Astrocyte (in vitro differentiated cells and primary cell): Measurements from ENCODE around the gene LAMA4.

ENCODE experiments used
- EZH2 ChIP-seq: IDR thresholded peaks from 2 replicates; pipeline ENCODE4 v1.6.1; 2012; ENCODE audit warnings: mild to moderate bottlenecking, low read length, inconsistent platforms; ENCODE audit not compliant: insufficient read depth
- TF ChIP-seq, protein P1 (sequence below): IDR thresholded peaks from 2 replicates; pipeline ENCODE4 v1.5.1; 2011; ENCODE audit warnings: low read depth, mild to moderate bottlenecking, inconsistent platforms, low read length, moderate library complexity; ENCODE audit not compliant: insufficient read depth

GRCh38 chr6:112141707-112142106 is 112.7 kb downstream of the LAMA4 start:
- TF ChIP-seq, protein P1, sequence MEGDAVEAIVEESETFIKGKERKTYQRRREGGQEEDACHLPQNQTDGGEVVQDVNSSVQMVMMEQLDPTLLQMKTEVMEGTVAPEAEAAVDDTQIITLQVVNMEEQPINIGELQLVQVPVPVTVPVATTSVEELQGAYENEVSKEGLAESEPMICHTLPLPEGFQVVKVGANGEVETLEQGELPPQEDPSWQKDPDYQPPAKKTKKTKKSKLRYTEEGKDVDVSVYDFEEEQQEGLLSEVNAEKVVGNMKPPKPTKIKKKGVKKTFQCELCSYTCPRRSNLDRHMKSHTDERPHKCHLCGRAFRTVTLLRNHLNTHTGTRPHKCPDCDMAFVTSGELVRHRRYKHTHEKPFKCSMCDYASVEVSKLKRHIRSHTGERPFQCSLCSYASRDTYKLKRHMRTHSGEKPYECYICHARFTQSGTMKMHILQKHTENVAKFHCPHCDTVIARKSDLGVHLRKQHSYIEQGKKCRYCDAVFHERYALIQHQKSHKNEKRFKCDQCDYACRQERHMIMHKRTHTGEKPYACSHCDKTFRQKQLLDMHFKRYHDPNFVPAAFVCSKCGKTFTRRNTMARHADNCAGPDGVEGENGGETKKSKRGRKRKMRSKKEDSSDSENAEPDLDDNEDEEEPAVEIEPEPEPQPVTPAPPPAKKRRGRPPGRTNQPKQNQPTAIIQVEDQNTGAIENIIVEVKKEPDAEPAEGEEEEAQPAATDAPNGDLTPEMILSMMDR, result no peak
- TF ChIP-seq EZH2, result no peak
